Measurements from ENCODE around the gene SCG3.
A peak's percentile ranks its signal among the peaks of the same experiment; 100 is the strongest.

SCG3 gene

DNA sequence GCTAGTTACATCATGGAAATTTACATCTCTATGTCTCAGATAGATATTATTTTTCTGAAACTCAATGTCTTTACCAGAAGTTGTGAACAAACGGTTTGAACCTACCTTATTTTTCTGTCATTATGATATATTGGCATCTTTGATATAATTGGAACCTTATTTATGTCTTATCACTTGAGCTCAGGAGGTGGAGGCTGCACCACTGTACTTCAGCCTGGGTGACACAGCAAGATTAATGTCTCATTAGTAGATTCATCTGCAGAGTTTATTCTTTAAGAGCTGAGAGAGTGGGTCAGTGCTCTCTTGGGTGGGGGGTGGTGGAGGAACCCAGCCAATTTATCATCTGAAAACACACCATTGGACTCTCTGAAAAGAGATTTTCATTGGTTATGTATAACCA is 21.4 kb downstream of the SCG3 start:
- WGBS = no CpG with 5 or more reads among the region's 1 CpG

DNA sequence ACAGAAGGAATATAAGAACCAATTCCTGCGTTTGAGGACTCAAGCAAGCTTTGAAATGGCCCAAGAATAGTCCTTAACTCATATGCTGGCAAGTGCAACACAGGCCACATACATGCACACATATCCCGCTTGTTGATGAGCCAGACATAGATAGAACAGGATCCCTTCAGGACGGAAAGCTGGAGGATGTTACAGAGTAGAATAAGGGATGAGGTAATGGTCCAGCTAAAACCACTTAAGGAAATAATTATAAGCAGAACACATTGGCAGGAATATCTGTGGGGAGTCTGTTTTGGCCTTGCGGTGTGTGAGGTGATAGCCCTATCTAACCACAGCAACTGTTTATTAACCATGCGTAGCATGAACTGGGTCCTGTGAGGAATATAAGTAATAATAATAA is 25.0 kb downstream of the SCG3 start:
- Histone ChIP-seq H3K9me3 (ENCODE audit: control insufficient read depth, low read length) (no peaks in the 10 kb centered on the region), H2BK15ac (ENCODE audit: low read depth, poor library complexity, severe bottlenecking) (no peak overlapping the region), H3K23ac (ENCODE audit: low read length in 2 of 2) (no peak overlapping the region), H2AK5ac (ENCODE audit: low read length, severe bottlenecking) (no peak overlapping the region), H3K9ac (ENCODE audit: low read length) (no peak overlapping the region), H3K27ac (ENCODE audit: low read length, poor library complexity, severe bottlenecking) (no peak overlapping the region), H3K79me1 (replicated peaks; ENCODE audit: low read length, poor library complexity, severe bottlenecking) (no peaks in the 10 kb centered on the region), H2BK5ac (ENCODE audit: low read depth, low read length, poor library complexity, severe bottlenecking) (no peak overlapping the region), H3K18ac (ENCODE audit: low read depth in 1 of 2, low read length in 2 of 2) (no peak overlapping the region), H3K27me3 (ENCODE audit: control insufficient read depth in 1 of 2, insufficient read depth in 1 of 2, low read length in 2 of 2) (peaks cover 3 to 5% of the 10 kb centered on the region in 2 experiments), H3K14ac (ENCODE audit: low read length in 2 of 2) (no peak overlapping the region), H3K36me3 (ENCODE audit: control insufficient read depth in 1 of 2, insufficient read depth in 2 of 2, low read depth in 1 of 2, low read length in 2 of 2) (no peaks in the 10 kb centered on the region), H2BK120ac (ENCODE audit: low read depth, low read length) (no peak overlapping the region), H2AFZ (ENCODE audit: low read depth, low read length) (no peak overlapping the region), H2BK12ac (ENCODE audit: low read length in 2 of 2) (no peak overlapping the region), H4K8ac (ENCODE audit: low read length) (no peak overlapping the region), H3K4me3 (ENCODE audit: insufficient read depth in 1 of 2, low read depth in 1 of 2, low read length in 2 of 2) (peak overlapping the region in 1 of 2 experiments; percentile 18), H3K4ac (ENCODE audit: low read depth in 1 of 2, low read length in 2 of 2) (no peak overlapping the region), H3K4me2 (ENCODE audit: low read length, poor library complexity, severe bottlenecking) (no peak overlapping the region), H3K4me1 (ENCODE audit: control insufficient read depth, insufficient read depth, low read depth, low read length) (no peaks in the 10 kb centered on the region), H4K91ac (ENCODE audit: low read length) (no peak overlapping the region)
- 37% methylated on average over 2 of the region's 5 CpGs for WGBS
- peak; percentile 72 for DNase-seq

More for the DNA sequence above, 21.4 kb downstream of the SCG3 start:
- H2AFZ ChIP-seq (ENCODE audit: low read depth, low read length) = no peak overlapping the region
- peaks cover 19 to 28% of the 10 kb centered on the region in 2 experiments for H3K27me3 ChIP-seq (ENCODE audit: control insufficient read depth in 1 of 2, insufficient read depth in 1 of 2, low read length in 2 of 2)
- no peak overlapping the region for H3K23ac ChIP-seq (ENCODE audit: low read length in 2 of 2)
- no peak overlapping the region for H2AK5ac ChIP-seq (ENCODE audit: low read length, severe bottlenecking)
- no peaks in the 10 kb centered on the region for H3K36me3 ChIP-seq (ENCODE audit: control insufficient read depth in 1 of 2, insufficient read depth in 2 of 2, low read depth in 1 of 2, low read length in 2 of 2)
- H4K91ac ChIP-seq (ENCODE audit: low read length) = no peak overlapping the region
- H3K18ac ChIP-seq (ENCODE audit: low read depth in 1 of 2, low read length in 2 of 2) = no peak overlapping the region
- no peak overlapping the region for H2BK12ac ChIP-seq (ENCODE audit: low read length in 2 of 2)
- no peak overlapping the region for H4K8ac ChIP-seq (ENCODE audit: low read length)
- H3K27ac ChIP-seq (ENCODE audit: low read length, poor library complexity, severe bottlenecking) = no peak overlapping the region
- no peaks in the 10 kb centered on the region for H3K79me1 ChIP-seq (replicated peaks; ENCODE audit: low read length, poor library complexity, severe bottlenecking)
- no peak overlapping the region for H3K4me3 ChIP-seq (ENCODE audit: insufficient read depth in 1 of 2, low read depth in 1 of 2, low read length in 2 of 2)
- DNase-seq = no peak
- H3K4me1 ChIP-seq (ENCODE audit: control insufficient read depth, insufficient read depth, low read depth, low read length) = no peaks in the 10 kb centered on the region
- H3K9ac ChIP-seq (ENCODE audit: low read length) = no peak overlapping the region
- no peaks in the 10 kb centered on the region for H3K9me3 ChIP-seq (ENCODE audit: control insufficient read depth, low read length)
- H2BK15ac ChIP-seq (ENCODE audit: low read depth, poor library complexity, severe bottlenecking) = no peak overlapping the region
- H3K4me2 ChIP-seq (ENCODE audit: low read length, poor library complexity, severe bottlenecking) = no peak overlapping the region
- no peak overlapping the region for H2BK5ac ChIP-seq (ENCODE audit: low read depth, low read length, poor library complexity, severe bottlenecking)
- no peak overlapping the region for H3K4ac ChIP-seq (ENCODE audit: low read depth in 1 of 2, low read length in 2 of 2)
- no peak overlapping the region for H3K14ac ChIP-seq (ENCODE audit: low read length in 2 of 2)
- H2BK120ac ChIP-seq (ENCODE audit: low read depth, low read length) = no peak overlapping the region

DNA sequence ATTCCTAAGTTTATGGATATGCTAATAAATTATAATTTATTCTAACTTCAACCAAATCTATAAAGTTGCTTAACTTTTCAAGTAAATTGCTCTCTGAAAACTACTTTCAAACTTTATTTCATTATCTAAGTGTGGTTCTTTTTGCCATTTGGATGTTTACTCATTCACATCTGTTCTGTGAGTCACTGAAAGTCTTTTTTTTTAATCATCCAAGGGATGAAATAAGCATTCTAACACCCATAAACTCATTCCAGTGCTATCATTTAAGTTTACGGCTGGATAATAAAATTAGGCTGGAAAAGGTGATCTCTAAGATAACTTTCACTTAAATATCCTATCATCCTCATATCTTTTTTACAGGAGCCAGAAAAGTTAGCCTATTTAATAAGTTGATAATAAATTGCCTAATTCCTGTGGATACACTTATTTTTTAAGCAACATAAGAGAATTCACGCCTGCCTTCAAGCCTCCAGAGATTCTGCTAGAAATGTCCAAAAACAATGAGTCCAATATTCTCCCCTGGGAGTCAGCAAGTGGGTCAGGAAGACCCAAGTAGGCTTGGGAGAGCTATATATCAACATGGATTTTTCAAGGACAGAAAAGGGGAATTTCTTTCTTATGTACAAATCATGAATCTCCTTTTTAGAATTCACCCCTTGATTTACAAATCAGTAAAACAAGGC is 25.8 kb downstream of the SCG3 start:
- Histone ChIP-seq H3K4me3 (ENCODE audit: insufficient read depth in 1 of 2, low read depth in 1 of 2, low read length in 2 of 2) (no peak overlapping the region), H3K27ac (ENCODE audit: low read length, poor library complexity, severe bottlenecking) (no peak overlapping the region), H4K8ac (ENCODE audit: low read length) (no peak overlapping the region), H3K23ac (ENCODE audit: low read length in 2 of 2) (no peak overlapping the region), H2AFZ (ENCODE audit: low read depth, low read length) (no peak overlapping the region), H2BK120ac (ENCODE audit: low read depth, low read length) (no peak overlapping the region), H3K36me3 (ENCODE audit: control insufficient read depth in 1 of 2, insufficient read depth in 2 of 2, low read depth in 1 of 2, low read length in 2 of 2) (no peaks in the 10 kb centered on the region), H2BK12ac (ENCODE audit: low read length in 2 of 2) (no peak overlapping the region), H3K4ac (ENCODE audit: low read depth in 1 of 2, low read length in 2 of 2) (no peak overlapping the region), H3K9me3 (ENCODE audit: control insufficient read depth, low read length) (no peaks in the 10 kb centered on the region), H3K9ac (ENCODE audit: low read length) (peak overlapping the region; percentile 26), H4K91ac (ENCODE audit: low read length) (no peak overlapping the region), H2BK15ac (ENCODE audit: low read depth, poor library complexity, severe bottlenecking) (no peak overlapping the region), H3K14ac (ENCODE audit: low read length in 2 of 2) (no peak overlapping the region), H3K79me1 (replicated peaks; ENCODE audit: low read length, poor library complexity, severe bottlenecking) (no peaks in the 10 kb centered on the region), H3K27me3 (ENCODE audit: control insufficient read depth in 1 of 2, insufficient read depth in 1 of 2, low read length in 2 of 2) (peaks cover 5 to 6% of the 10 kb centered on the region in 2 experiments), H3K4me2 (ENCODE audit: low read length, poor library complexity, severe bottlenecking) (no peak overlapping the region), H2BK5ac (ENCODE audit: low read depth, low read length, poor library complexity, severe bottlenecking) (no peak overlapping the region), H3K4me1 (ENCODE audit: control insufficient read depth, insufficient read depth, low read depth, low read length) (no peaks in the 10 kb centered on the region), H3K18ac (ENCODE audit: low read depth in 1 of 2, low read length in 2 of 2) (no peak overlapping the region), H2AK5ac (ENCODE audit: low read length, severe bottlenecking) (no peak overlapping the region)
- no CpG with 5 or more reads among the region's 2 CpGs for WGBS
- DNase-seq = peak; percentile 51

GRCh38 chr15:51708013-51708412 is 26.7 kb downstream of the SCG3 start:
- no peaks in the 10 kb centered on the region for H3K9me3 ChIP-seq (ENCODE audit: control insufficient read depth, low read length)
- H2AFZ ChIP-seq (ENCODE audit: low read depth, low read length) = no peak overlapping the region
- H2BK15ac ChIP-seq (ENCODE audit: low read depth, poor library complexity, severe bottlenecking) = no peak overlapping the region
- H3K9ac ChIP-seq (ENCODE audit: low read length) = peak overlapping the region; percentile 39
- no peak overlapping the region for H2BK5ac ChIP-seq (ENCODE audit: low read depth, low read length, poor library complexity, severe bottlenecking)
- WGBS = 77% methylated on average over 4 of the region's 5 CpGs
- no peak overlapping the region for H3K4me2 ChIP-seq (ENCODE audit: low read length, poor library complexity, severe bottlenecking)
- no peak overlapping the region for H2BK12ac ChIP-seq (ENCODE audit: low read length in 2 of 2)
- H2BK120ac ChIP-seq (ENCODE audit: low read depth, low read length) = no peak overlapping the region
- H3K79me1 ChIP-seq (replicated peaks; ENCODE audit: low read length, poor library complexity, severe bottlenecking) = no peaks in the 10 kb centered on the region
- no peaks in the 10 kb centered on the region for H3K4me1 ChIP-seq (ENCODE audit: control insufficient read depth, insufficient read depth, low read depth, low read length)
- no peak for DNase-seq
- peaks cover 6 to 15% of the 10 kb centered on the region in 2 experiments for H3K27me3 ChIP-seq (ENCODE audit: control insufficient read depth in 1 of 2, insufficient read depth in 1 of 2, low read length in 2 of 2)
- H3K4ac ChIP-seq (ENCODE audit: low read depth in 1 of 2, low read length in 2 of 2) = no peak overlapping the region
- H4K8ac ChIP-seq (ENCODE audit: low read length) = no peak overlapping the region
- no peak overlapping the region for H3K23ac ChIP-seq (ENCODE audit: low read length in 2 of 2)
- H3K27ac ChIP-seq (ENCODE audit: low read length, poor library complexity, severe bottlenecking) = no peak overlapping the region
- no peak overlapping the region for H3K18ac ChIP-seq (ENCODE audit: low read depth in 1 of 2, low read length in 2 of 2)
- H3K4me3 ChIP-seq (ENCODE audit: insufficient read depth in 1 of 2, low read depth in 1 of 2, low read length in 2 of 2) = no peak overlapping the region
- H2AK5ac ChIP-seq (ENCODE audit: low read length, severe bottlenecking) = no peak overlapping the region
- H4K91ac ChIP-seq (ENCODE audit: low read length) = no peak overlapping the region
- H3K14ac ChIP-seq (ENCODE audit: low read length in 2 of 2) = no peak overlapping the region
- no peaks in the 10 kb centered on the region for H3K36me3 ChIP-seq (ENCODE audit: control insufficient read depth in 1 of 2, insufficient read depth in 2 of 2, low read depth in 1 of 2, low read length in 2 of 2)

Measured in mesenchymal stem cell (in vitro differentiated cells and primary cell).